GM12801 (cell line): ENCODE data around the gene GPC3.

Source experiments
- CTCF ChIP-seq: IDR thresholded peaks from one replicate; pipeline ENCODE4 v1.5.1; 2011; ENCODE audit warnings: control low read depth; ENCODE audit not compliant: insufficient read length; ENCODE audit errors: extremely low read depth

The GPC3 gene

GRCh38 chrX:133493366-133493765 is 492.0 kb downstream of the GPC3 start:
- TF ChIP-seq CTCF, result no peak

GRCh38 chrX:133490955-133491354 is 494.4 kb downstream of the GPC3 start:
- no peak for TF ChIP-seq CTCF
